Neuronal stem cell (in vitro differentiated cells): ENCODE results near the gene DGKD.

Source experiments
- DNase-seq: peaks from one replicate; pipeline ENCODE4 v3.0.0-alpha.2; 2013; ENCODE audit warnings: low spot score
- H2AFZ ChIP-seq: one replicate; pipeline ENCODE4 v1.6.1; 2013; ENCODE audit warnings: mild to moderate bottlenecking, low read length, inconsistent platforms
- H2AK5ac ChIP-seq: 2 replicates; pipeline ENCODE4 v1.6.1; 2013; ENCODE audit warnings: low read depth, mild to moderate bottlenecking, inconsistent platforms, low read length, moderate library complexity, mixed read lengths
- H2BK120ac ChIP-seq: 2 replicates; pipeline ENCODE4 v1.6.1; 2013; ENCODE audit warnings: low read depth, mild to moderate bottlenecking, inconsistent platforms, low read length, moderate library complexity, mixed read lengths
- H2BK12ac ChIP-seq: one replicate; pipeline ENCODE4 v1.6.1; 2013; ENCODE audit warnings: low read length, inconsistent platforms
- H2BK15ac ChIP-seq: 2 replicates; pipeline ENCODE4 v1.6.1; 2013; ENCODE audit warnings: mild to moderate bottlenecking, low read length, inconsistent platforms, mixed read lengths
- H2BK5ac ChIP-seq: one replicate; pipeline ENCODE4 v1.6.1; 2013; ENCODE audit warnings: inconsistent platforms, mild to moderate bottlenecking, low read length, moderate library complexity
- H3K14ac ChIP-seq: one replicate; pipeline ENCODE4 v1.6.1; 2013; ENCODE audit warnings: low read length, inconsistent platforms
- H3K18ac ChIP-seq: 2 replicates; pipeline ENCODE4 v1.6.1; 2013; ENCODE audit warnings: low read length, inconsistent platforms
- H3K23ac ChIP-seq: 2 replicates; pipeline ENCODE4 v1.6.1; 2013; ENCODE audit warnings: low read depth, mild to moderate bottlenecking, mixed read lengths, low read length, inconsistent platforms; ENCODE audit not compliant: poor library complexity
- H3K27ac ChIP-seq: replicated peaks from 3 replicates; pipeline ENCODE4 v1.5.1; 2013; ENCODE audit warnings: low read length, inconsistent platforms
- H3K27me3 ChIP-seq, 3 experiments: 2 replicates each; pipeline ENCODE4 v1.6.1; 2013; ENCODE audit warnings: low read length in 3 of 3, mild to moderate bottlenecking in 2 of 3, inconsistent platforms in 1 of 3, low read depth in 1 of 3, mixed read lengths in 1 of 3, moderate library complexity in 1 of 3; ENCODE audit not compliant: control insufficient read depth in 3 of 3, insufficient read depth in 3 of 3
- H3K36me3 ChIP-seq, 2 donors: replicated peaks in 1 of 2; 2 replicates each; pipeline ENCODE4 v1.6.1; 2013; ENCODE audit warnings: low read length in 2 of 2; ENCODE audit not compliant: control insufficient read depth in 2 of 2, insufficient read depth in 2 of 2
- H3K4ac ChIP-seq: 2 replicates; pipeline ENCODE4 v1.6.1; 2013; ENCODE audit warnings: inconsistent platforms, mild to moderate bottlenecking, low read length, moderate library complexity
- H3K4me1 ChIP-seq, 2 donors: 1 replicate in 1 of 2; 2 replicates in 1 of 2; pipeline ENCODE4 v1.6.1; 2013; ENCODE audit warnings: low read length in 2 of 2, low read depth in 1 of 2; ENCODE audit not compliant: control insufficient read depth in 2 of 2, insufficient read depth in 1 of 2
- H3K4me2 ChIP-seq: one replicate; pipeline ENCODE4 v1.6.1; 2013; ENCODE audit warnings: mild to moderate bottlenecking, low read length, inconsistent platforms; ENCODE audit not compliant: insufficient read depth, poor library complexity, severe bottlenecking
- H3K4me3 ChIP-seq, 2 donors: 2 replicates each; pipeline ENCODE4 v1.5.1; 2013; ENCODE audit warnings: low read length in 2 of 2, mild to moderate bottlenecking in 2 of 2, inconsistent platforms in 1 of 2, moderate library complexity in 1 of 2
- H3K79me1 ChIP-seq: one replicate; pipeline ENCODE4 v1.6.1; 2013; ENCODE audit warnings: low read depth, mild to moderate bottlenecking, inconsistent platforms, low read length, moderate library complexity
- H3K9ac ChIP-seq: one replicate; pipeline ENCODE4 v1.6.1; 2013; ENCODE audit warnings: mild to moderate bottlenecking, low read depth, low read length, inconsistent platforms; ENCODE audit not compliant: poor library complexity
- H3K9me3 ChIP-seq, 2 donors: replicated peaks in 1 of 2; 2 replicates each; pipeline versions ENCODE3 to v1.6.1; 2013; ENCODE audit warnings: low read length in 2 of 2, mild to moderate bottlenecking in 2 of 2, inconsistent platforms in 1 of 2, low read depth in 1 of 2, mixed read lengths in 1 of 2, moderate library complexity in 1 of 2; ENCODE audit not compliant: control insufficient read depth in 2 of 2, insufficient read depth in 1 of 2
- H4K8ac ChIP-seq: one replicate; pipeline ENCODE4 v1.6.1; 2013; ENCODE audit warnings: low read depth, mild to moderate bottlenecking, inconsistent platforms, low read length, moderate library complexity
- H4K91ac ChIP-seq: one replicate; pipeline ENCODE4 v1.6.1; 2013; ENCODE audit warnings: low read length, low read depth, mild to moderate bottlenecking, inconsistent platforms; ENCODE audit not compliant: poor library complexity
- WGBS, 2 donors: extraction: QIAGEN DNeasy Blood & Tissue Kit; methylation state at CpG; one replicate each; pipeline ENCODE4 v1.1.7; 2013; ENCODE audit warnings: missing lambda C conversion rate in 2 of 2, mixed read lengths in 1 of 2; ENCODE audit not compliant: insufficient read length in 2 of 2, insufficient replicate concordance in 1 of 2; ENCODE audit errors: extremely low coverage in 2 of 2; 5-methylcytosine and 5-hydroxymethylcytosine counted together

DGKD gene

DNA sequence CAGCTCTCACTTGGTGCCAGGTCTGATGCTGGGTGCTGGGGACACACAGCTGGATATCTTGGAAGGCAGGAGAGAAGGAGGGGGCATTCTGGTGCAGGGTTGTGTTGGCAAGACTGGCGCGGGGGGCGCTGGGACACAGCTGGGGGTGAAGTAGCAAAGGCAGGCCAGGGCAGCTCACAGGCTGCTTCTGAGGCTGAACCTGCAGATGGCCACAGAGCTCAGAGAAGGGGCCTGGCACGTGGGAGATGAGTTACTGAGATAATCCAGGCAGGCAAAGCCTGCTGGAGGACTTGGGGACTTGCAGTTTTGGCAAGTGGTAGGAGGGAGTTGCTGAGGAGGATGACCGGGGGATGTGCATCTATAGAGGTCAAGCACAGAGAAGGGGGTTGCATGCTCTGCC, 16.2 kb upstream of the DGKD start:
- H3K14ac ChIP-seq: no peak overlapping the region
- H2BK120ac ChIP-seq: no peak overlapping the region
- H3K18ac ChIP-seq: no peak overlapping the region
- H4K8ac ChIP-seq: no peak overlapping the region
- no peaks in the 10 kb centered on the region for H3K36me3 ChIP-seq
- no peak overlapping the region for H2AK5ac ChIP-seq
- no peak overlapping the region for H2BK5ac ChIP-seq
- H3K27ac ChIP-seq: no peak overlapping the region
- no peaks in the 10 kb centered on the region for H3K4me1 ChIP-seq
- H3K4ac ChIP-seq: no peak overlapping the region
- peaks cover 0 to 12% of the 10 kb centered on the region in 2 donors for H3K9me3 ChIP-seq
- no peak overlapping the region for H2BK12ac ChIP-seq
- H3K27me3 ChIP-seq: peaks cover 0 to 89% (median 31%) of the 10 kb centered on the region in 3 experiments
- no peak overlapping the region for H2BK15ac ChIP-seq
- no peak overlapping the region for H2AFZ ChIP-seq
- H4K91ac ChIP-seq: no peak overlapping the region
- no CpG with 5 or more reads among the region's 5 CpGs for WGBS, 2 donors
- H3K4me3 ChIP-seq: no peak overlapping the region
- H3K9ac ChIP-seq: no peak overlapping the region
- no peak for DNase-seq
- no peak overlapping the region for H3K4me2 ChIP-seq
- peak overlapping the region; percentile 40 for H3K23ac ChIP-seq
- no peaks in the 10 kb centered on the region for H3K79me1 ChIP-seq

DNA sequence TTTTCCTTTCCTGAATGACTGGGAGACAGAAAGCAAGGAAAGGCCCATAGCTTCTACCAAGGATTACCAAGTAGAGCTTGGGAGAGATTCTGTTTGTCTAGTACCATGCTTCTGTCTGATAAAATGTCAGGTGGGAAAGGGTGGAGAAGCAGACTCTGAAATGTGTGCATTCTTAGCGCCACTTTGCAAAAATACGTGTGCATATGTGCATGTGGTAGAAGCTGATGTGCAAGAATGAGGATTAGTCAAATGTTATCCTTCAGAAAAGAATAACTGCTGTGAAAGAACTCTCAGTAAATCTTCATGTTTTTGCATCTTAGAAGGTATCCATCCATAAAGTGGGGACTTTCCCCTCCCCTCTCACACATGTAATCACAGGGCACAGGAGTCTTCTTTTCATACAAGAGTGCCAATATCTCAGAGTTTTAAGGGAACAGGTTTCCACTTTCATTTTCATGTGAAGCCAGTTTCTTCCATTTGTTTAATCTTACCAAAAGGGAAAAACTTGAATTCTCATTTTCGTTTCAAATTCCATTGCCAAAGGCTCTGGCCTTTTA, 15.4 kb upstream of the DGKD start:
- H3K27ac ChIP-seq: no peak overlapping the region
- H3K18ac ChIP-seq: no peak overlapping the region
- H3K27me3 ChIP-seq: peaks cover 0 to 88% (median 22%) of the 10 kb centered on the region in 3 experiments
- no peak overlapping the region for H2BK5ac ChIP-seq
- H4K8ac ChIP-seq: no peak overlapping the region
- H3K36me3 ChIP-seq: no peaks in the 10 kb centered on the region
- no peak overlapping the region for H3K4ac ChIP-seq
- H3K9me3 ChIP-seq: peaks cover 0 to 12% of the 10 kb centered on the region in 2 donors
- H3K4me1 ChIP-seq: no peaks in the 10 kb centered on the region
- no peak overlapping the region for H3K14ac ChIP-seq
- no peak overlapping the region for H3K4me2 ChIP-seq
- H2BK120ac ChIP-seq: no peak overlapping the region
- H2AFZ ChIP-seq: no peak overlapping the region
- no peaks in the 10 kb centered on the region for H3K79me1 ChIP-seq
- no peak for DNase-seq
- H2AK5ac ChIP-seq: no peak overlapping the region
- no peak overlapping the region for H3K4me3 ChIP-seq
- no peak overlapping the region for H2BK12ac ChIP-seq
- no peak overlapping the region for H3K23ac ChIP-seq
- no peak overlapping the region for H4K91ac ChIP-seq
- H2BK15ac ChIP-seq: no peak overlapping the region
- H3K9ac ChIP-seq: no peak overlapping the region
- WGBS, 2 donors: no CpG with 5 or more reads among the region's 3 CpGs

GRCh38 chr2:233339427-233339826, 14.9 kb upstream of the DGKD start:
- Histone ChIP-seq H2BK15ac (no peak overlapping the region), H2BK12ac (no peak overlapping the region), H4K91ac (no peak overlapping the region), H2BK5ac (no peak overlapping the region), H2BK120ac (no peak overlapping the region), H2AK5ac (no peak overlapping the region), H3K79me1 (no peaks in the 10 kb centered on the region), H3K9me3 (peaks cover 0 to 12% of the 10 kb centered on the region in 2 donors), H3K4me2 (no peak overlapping the region), H2AFZ (no peak overlapping the region), H3K18ac (no peak overlapping the region), H3K14ac (no peak overlapping the region), H3K23ac (no peak overlapping the region), H3K4me3 (no peak overlapping the region), H4K8ac (no peak overlapping the region), H3K4me1 (no peaks in the 10 kb centered on the region), H3K36me3 (no peaks in the 10 kb centered on the region), H3K27ac (no peak overlapping the region), H3K27me3 (peaks cover 0 to 87% (median 17%) of the 10 kb centered on the region in 3 experiments), H3K4ac (no peak overlapping the region), H3K9ac (no peak overlapping the region)
- no peak for DNase-seq
- WGBS, 2 donors: no CpG with 5 or more reads among the region's 3 CpGs

GRCh38 chr2:233341296-233341695, 13.0 kb upstream of the DGKD start:
- Histone ChIP-seq H3K9ac (no peak overlapping the region), H4K91ac (no peak overlapping the region), H3K4me3 (no peak overlapping the region), H4K8ac (no peak overlapping the region), H3K36me3 (no peaks in the 10 kb centered on the region), H2BK5ac (no peak overlapping the region), H3K4ac (no peak overlapping the region), H3K27me3 (peaks cover 0 to 86% (median 3%) of the 10 kb centered on the region in 3 experiments), H3K23ac (no peak overlapping the region), H2BK120ac (no peak overlapping the region), H3K18ac (no peak overlapping the region), H3K27ac (no peak overlapping the region), H2AFZ (no peak overlapping the region), H2BK15ac (no peak overlapping the region), H3K9me3 (peaks cover 0 to 6% of the 10 kb centered on the region in 2 donors), H3K4me1 (peaks cover 0 to under 1% of the 10 kb centered on the region in 2 donors), H3K79me1 (no peaks in the 10 kb centered on the region), H2AK5ac (no peak overlapping the region), H3K4me2 (no peak overlapping the region), H3K14ac (no peak overlapping the region), H2BK12ac (no peak overlapping the region)
- no CpG with 5 or more reads among the region's 3 CpGs for WGBS, 2 donors
- DNase-seq: no peak
